K562 (cell line): ENCODE measurements around the gene ZNF740. TPM values are rescaled to one million over a fixed set of nuclear protein-coding genes. Genes with fewer than 3 reads are reported as not detected.

ENCODE experiments used
- BRF1 ChIP-seq: IDR thresholded peaks from 3 replicates; pipeline ENCODE4 v1.6.1; 2011; ENCODE audit warnings: borderline replicate concordance, mild to moderate bottlenecking; ENCODE audit not compliant: insufficient read length; ENCODE audit errors: extremely low read depth
- E4F1 ChIP-seq: fragments of 250-450 bp; sonication (Bioruptor Pico); IDR thresholded peaks from 2 replicates; pipeline ENCODE4 v1.5.0; 2021; ENCODE audit warnings: mild to moderate bottlenecking, borderline replicate concordance
- GATAD2A ChIP-seq: fragments of 450-650 bp; IDR thresholded peaks from 2 replicates; pipeline ENCODE4 v1.6.1; 2017
- ILK ChIP-seq: fragments of 450-650 bp; IDR thresholded peaks from 2 replicates; pipeline ENCODE4 v1.6.1; 2016; ENCODE audit warnings: missing genetic modification characterization, low read depth, mild to moderate bottlenecking, missing compliant biosample characterization, moderate library complexity, borderline replicate concordance
- KLF13 ChIP-seq: fragments of 450-650 bp; IDR thresholded peaks from 2 replicates; pipeline ENCODE4 v1.6.1; 2016; ENCODE audit warnings: missing genetic modification characterization, low read depth, mild to moderate bottlenecking, missing compliant biosample characterization, moderate library complexity, borderline replicate concordance
- RERE ChIP-seq: sonication (generic); formaldehyde crosslinking; IDR thresholded peaks from 2 replicates; pipeline ENCODE4 v1.8.0; 2023; ENCODE audit warnings: missing genetic modification reagents, mild to moderate bottlenecking, borderline replicate concordance
- TCFL5 ChIP-seq: fragments of 250-450 bp; sonication (Bioruptor Pico); conservative IDR thresholded peaks from 2 replicates; pipeline ENCODE4 v1.6.1; 2021; ENCODE audit warnings: mild to moderate bottlenecking, moderate library complexity, matching md5 sums
- YY1 ChIP-seq, 3 experiments: IDR thresholded peaks; 2 replicates each; pipeline ENCODE4 v1.6.1; 2011; ENCODE audit warnings: low read length in 2 of 3, mild to moderate bottlenecking in 2 of 3, moderate library complexity in 2 of 3, borderline replicate concordance in 1 of 3, control low read depth in 1 of 3, low read depth in 1 of 3; ENCODE audit not compliant: insufficient read depth in 3 of 3, insufficient replicate concordance in 2 of 3, control insufficient read depth in 1 of 3, insufficient read length in 1 of 3; ENCODE audit errors: extremely low read depth in 1 of 3
- ZNF143 ChIP-seq: sonication (generic); formaldehyde crosslinking; IDR thresholded peaks from 2 replicates; pipeline ENCODE4 v1.9.0; 2022; ENCODE audit warnings: mild to moderate bottlenecking, missing genetic modification reagents
- ZNF766 ChIP-seq: fragments of 200-800 bp; sonication (Bioruptor generic); conservative IDR thresholded peaks from 2 replicates; pipeline ENCODE4 v1.6.1; 2016; ENCODE audit warnings: missing genetic modification characterization, missing compliant biosample characterization
- polyA plus RNA-seq, 8 experiments: library from polyadenylated mRNA; depleted of rRNA in 4 of 8; stranded (reverse) in 5 of 8; unstranded in 3 of 8; fragments of >200 nt; fragmentation: Nextera tagmentation in 2 of 8; fragmentation: Illumina TruSeq in 1 of 8; extraction: Ambion mirVana in 2 of 8; extraction: Trizol in 1 of 8; gene quantifications; 2 replicates each; pipeline versions ENCODE4 v1.2.1 to v1.2.3, GENCODE V29; 2011 to 2014; ENCODE audit warnings: inconsistent platforms in 1 of 8, missing spikeins in 1 of 8
- total RNA-seq, 7 experiments: library from RNA; depleted of rRNA in 6 of 7; stranded (reverse); fragments of >200 nt in 6 of 7; fragmentation: Illumina TruSeq in 2 of 7; extraction: Trizol in 2 of 7; gene quantifications; 2 replicates each; pipeline versions ENCODE4 v1.2.1 to v1.2.3, GENCODE V29; 2011 to 2021; ENCODE audit warnings: low replicate concordance in 1 of 7

ZNF740 gene
- total and polyA plus RNA-seq, 9 of the 15 experiments (the other 6 are each of a cell fraction or from before 2014, with no cell fraction given): 0.57 to 46.4 (median 18.6) TPM

- TF ChIP-seq YY1 (IDR thresholded peaks at IDR 0.05; ENCODE audit: borderline replicate concordance in 1 of 3, control insufficient read depth in 1 of 3, extremely low read depth in 1 of 3, insufficient read depth in 3 of 3, insufficient read length in 1 of 3, insufficient replicate concordance in 2 of 3, low read depth in 1 of 3, low read length in 2 of 3) (no peak), E4F1 (no peak), KLF13 (tag) (no peak), GATAD2A (no peak), ZNF143 (no peak), ILK (tag) (no peak), ZNF766 (CRISPR knock-in tag) (no peak), RERE (CRISPR knock-in tag) (no peak), BRF1 (no peak), TCFL5 (CRISPR knock-in tag) (no peak)
Observed at GRCh38 chr12:53241623-53242412, 61.3 kb downstream of the ZNF740 start (continued).
